Thoracic aorta (tissue), 2 donors: Measurements from ENCODE around the gene FAM83B. TPM values are rescaled to one million over a fixed set of nuclear protein-coding genes. Genes with fewer than 3 reads are reported as not detected.

Source experiments
- ATAC-seq: fragments of 150-250 bp; one replicate; pipeline ENCODE4 v1.8.0; 2017; ENCODE audit warnings: low read depth; ENCODE audit not compliant: insufficient number of reproducible peaks, low FRiP score
- DNase-seq: peaks from one replicate; pipeline ENCODE4 v3.0.0-alpha.2; 2020; ENCODE audit warnings: low spot score
- H3K27ac ChIP-seq, 2 donors: fragments of 200-600 bp; sonication (generic); 1 replicate in 1 of 2; 2 replicates in 1 of 2; pipeline ENCODE4 v1.5.1; 2016; ENCODE audit warnings: mild to moderate bottlenecking in 2 of 2, moderate library complexity in 2 of 2
- H3K27me3 ChIP-seq: fragments of 200-600 bp; sonication (generic); replicated peaks from 2 replicates; pipeline ENCODE4 v1.6.0; 2016; ENCODE audit warnings: mild to moderate bottlenecking; ENCODE audit not compliant: insufficient read depth
- H3K36me3 ChIP-seq: fragments of 200-600 bp; sonication (generic); one replicate; pipeline ENCODE4 v1.5.1; 2016
- H3K4me1 ChIP-seq, 2 donors: fragments of 200-600 bp; sonication (generic); 1 replicate in 1 of 2; 2 replicates in 1 of 2; pipeline versions ENCODE4 v1.5.1 to v1.6.0; 2016; ENCODE audit warnings: low read depth in 2 of 2, mild to moderate bottlenecking in 1 of 2; ENCODE audit not compliant: control insufficient read depth in 1 of 2
- H3K4me3 ChIP-seq: fragments of 200-600 bp; sonication (generic); 2 replicates; pipeline ENCODE4 v1.5.1; 2016; ENCODE audit warnings: mild to moderate bottlenecking
- H3K9me3 ChIP-seq: fragments of 200-600 bp; sonication (generic); 2 replicates; pipeline ENCODE4 v1.5.1; 2016
- CTCF ChIP-seq: fragments of 200-600 bp; sonication (generic); IDR thresholded peaks from one replicate; pipeline ENCODE4 v1.5.1; 2019; ENCODE audit warnings: antibody characterized with exemption
- total RNA-seq, 2 donors: library from RNA; depleted of rRNA; stranded (reverse); fragments of >200 nt; gene quantifications; one replicate each; pipeline versions ENCODE4 v1.1.0 to v1.2.3, GENCODE V29; 2016

FAM83B gene
- total RNA-seq, 2 donors from 2014 or later = not detected

GRCh38 chr6:54932622-54933021 is 86.1 kb downstream of the FAM83B start:
- TF ChIP-seq CTCF = no peak
- Histone ChIP-seq H3K4me1 (no peaks in the 10 kb centered on the region), H3K36me3 (no peaks in the 10 kb centered on the region), H3K27ac (no peak overlapping the region), H3K4me3 (no peak overlapping the region), H3K9me3 (peaks cover 14% of the 10 kb centered on the region), H3K27me3 (no peaks in the 10 kb centered on the region)
- no peak for ATAC-seq
- no peak for DNase-seq

GRCh38 chr6:54935739-54936138 is 89.2 kb downstream of the FAM83B start:
- Histone ChIP-seq H3K9me3 (peaks cover 14% of the 10 kb centered on the region), H3K27ac (no peak overlapping the region), H3K4me1 (no peaks in the 10 kb centered on the region), H3K27me3 (no peaks in the 10 kb centered on the region), H3K36me3 (no peaks in the 10 kb centered on the region), H3K4me3 (no peak overlapping the region)
- ATAC-seq (no peak), DNase-seq (no peak)
- TF ChIP-seq CTCF = no peak

GRCh38 chr6:54937371-54937770 is 90.8 kb downstream of the FAM83B start:
- H3K9me3 ChIP-seq = peaks cover 11% of the 10 kb centered on the region
- H3K27ac ChIP-seq = no peak overlapping the region
- TF ChIP-seq CTCF = no peak
- no peaks in the 10 kb centered on the region for H3K4me1 ChIP-seq
- DNase-seq (no peak), ATAC-seq (no peak)
- H3K4me3 ChIP-seq = no peak overlapping the region
- H3K36me3 ChIP-seq = no peaks in the 10 kb centered on the region
- H3K27me3 ChIP-seq = no peaks in the 10 kb centered on the region

GRCh38 chr6:54957698-54958097 is 111.1 kb downstream of the FAM83B start:
- no peaks in the 10 kb centered on the region for H3K9me3 ChIP-seq

GRCh38 chr6:54958446-54958845 is 111.9 kb downstream of the FAM83B start:
- H3K36me3 ChIP-seq = no peaks in the 10 kb centered on the region
- no peak overlapping the region for H3K27ac ChIP-seq
- ATAC-seq (no peak), DNase-seq (no peak)
- H3K4me1 ChIP-seq = no peaks in the 10 kb centered on the region
- H3K4me3 ChIP-seq = no peak overlapping the region
- no peak for TF ChIP-seq CTCF
- no peaks in the 10 kb centered on the region for H3K27me3 ChIP-seq
- H3K9me3 ChIP-seq = no peaks in the 10 kb centered on the region

More at GRCh38 chr6:54957698-54958097, 111.1 kb downstream of the FAM83B start:
- Histone ChIP-seq H3K36me3 (no peaks in the 10 kb centered on the region), H3K4me1 (no peaks in the 10 kb centered on the region), H3K4me3 (no peak overlapping the region), H3K27me3 (no peaks in the 10 kb centered on the region), H3K27ac (no peak overlapping the region)
- DNase-seq = no peak
- TF ChIP-seq CTCF = no peak
- no peak for ATAC-seq
